Measurements from ENCODE around the gene MEGF11. TPM values are rescaled to one million over a fixed set of nuclear protein-coding genes. Genes with fewer than 3 reads are reported as not detected.

The MEGF11 gene
- total RNA-seq, 1 experiment from 2014 or later, result 0.09 TPM

GRCh38 chr15:65926899-65927298 is 326.7 kb downstream of the MEGF11 start:
- intact Hi-C loops (cut with micrococcal nuclease; ENCODE audit: unreplicated experiment), result no loop called here
- CTCF ChIA-PET, result no interaction called here

GRCh38 chr15:65926459-65926858 is 327.1 kb downstream of the MEGF11 start:
- Mint-ChIP-seq H3K27me3 (ENCODE audit: unreplicated experiment) (no peaks in the 10 kb centered on the region), H3K27ac (ENCODE audit: unreplicated experiment) (no peak overlapping the region), H3K36me3 (ENCODE audit: insufficient read depth, unreplicated experiment) (no peaks in the 10 kb centered on the region), H3K9me3 (ENCODE audit: low read depth, unreplicated experiment) (no peaks in the 10 kb centered on the region), H3K4me3 (ENCODE audit: low read depth, unreplicated experiment) (no peak overlapping the region), H3K4me1 (ENCODE audit: low read depth, unreplicated experiment) (no peaks in the 10 kb centered on the region)
- BruUV-seq (replicated peaks), result no TSS peak
- TF ChIP-seq CTCF (IDR thresholded peaks at IDR 0.05; ENCODE audit: unreplicated experiment), result no peak
- intact Hi-C loops (cut with micrococcal nuclease; ENCODE audit: unreplicated experiment), result no loop called here
- no peak for DNase-seq
- CTCF ChIA-PET, result no interaction called here

More at GRCh38 chr15:65926899-65927298, 326.7 kb downstream of the MEGF11 start:
- H3K4me3 Mint-ChIP-seq (ENCODE audit: low read depth, unreplicated experiment), result no peak overlapping the region
- H3K4me1 Mint-ChIP-seq (ENCODE audit: low read depth, unreplicated experiment), result no peaks in the 10 kb centered on the region
- DNase-seq, result no peak
- no peak overlapping the region for H3K27ac Mint-ChIP-seq (ENCODE audit: unreplicated experiment)
- H3K36me3 Mint-ChIP-seq (ENCODE audit: insufficient read depth, unreplicated experiment), result no peaks in the 10 kb centered on the region
- BruUV-seq (replicated peaks), result no TSS peak
- H3K9me3 Mint-ChIP-seq (ENCODE audit: low read depth, unreplicated experiment), result no peaks in the 10 kb centered on the region
- no peak for TF ChIP-seq CTCF (IDR thresholded peaks at IDR 0.05; ENCODE audit: unreplicated experiment)
- H3K27me3 Mint-ChIP-seq (ENCODE audit: unreplicated experiment), result no peaks in the 10 kb centered on the region

- no TSS peak for BruUV-seq (replicated peaks)
- no peaks in the 10 kb centered on the region for H3K4me1 Mint-ChIP-seq (ENCODE audit: low read depth, unreplicated experiment)
- H3K9me3 Mint-ChIP-seq (ENCODE audit: low read depth, unreplicated experiment), result no peaks in the 10 kb centered on the region
- intact Hi-C loops (cut with micrococcal nuclease; ENCODE audit: unreplicated experiment), result no loop called here
- H3K27me3 Mint-ChIP-seq (ENCODE audit: unreplicated experiment), result no peaks in the 10 kb centered on the region
- H3K36me3 Mint-ChIP-seq (ENCODE audit: insufficient read depth, unreplicated experiment), result no peaks in the 10 kb centered on the region
- no peak overlapping the region for H3K27ac Mint-ChIP-seq (ENCODE audit: unreplicated experiment)
- TF ChIP-seq CTCF (IDR thresholded peaks at IDR 0.05; ENCODE audit: unreplicated experiment), result no peak
- H3K4me3 Mint-ChIP-seq (ENCODE audit: low read depth, unreplicated experiment), result no peak overlapping the region
- DNase-seq, result no peak
- CTCF ChIA-PET, result interaction anchor here (1.9 kb wide), 1 partner anchor 15 kb away, joined by 4 read pairs; no protein-coding TSS in a partner anchor
These were observed 328.2 kb downstream of the MEGF11 start for GRCh38 chr15:65925338-65925737.

GRCh38 chr15:65924004-65924403 is 329.5 kb downstream of the MEGF11 start:
- H3K27ac Mint-ChIP-seq (ENCODE audit: unreplicated experiment), result no peak overlapping the region
- intact Hi-C loops (cut with micrococcal nuclease; ENCODE audit: unreplicated experiment), result no loop called here
- TF ChIP-seq CTCF (IDR thresholded peaks at IDR 0.05; ENCODE audit: unreplicated experiment), result no peak
- no peaks in the 10 kb centered on the region for H3K4me1 Mint-ChIP-seq (ENCODE audit: low read depth, unreplicated experiment)
- no peaks in the 10 kb centered on the region for H3K9me3 Mint-ChIP-seq (ENCODE audit: low read depth, unreplicated experiment)
- no peaks in the 10 kb centered on the region for H3K36me3 Mint-ChIP-seq (ENCODE audit: insufficient read depth, unreplicated experiment)
- CTCF ChIA-PET, result interaction anchor here (1.9 kb wide), 1 partner anchor 16 kb away, joined by 4 read pairs; no protein-coding TSS in a partner anchor
- no peak for DNase-seq
- H3K27me3 Mint-ChIP-seq (ENCODE audit: unreplicated experiment), result no peaks in the 10 kb centered on the region
- H3K4me3 Mint-ChIP-seq (ENCODE audit: low read depth, unreplicated experiment), result no peak overlapping the region
- BruUV-seq (replicated peaks), result no TSS peak
